HG02588 (cell line): ENCODE measurements around the gene BICDL1.
"Not testable (repeated sequence)": the region's sequence is repeated elsewhere in the genome, so short reads cannot be mapped to it uniquely, and the experiment has no call there.

Experiments used
- ATAC-seq: cut with Tn5 transposase; IDR thresholded peaks from one replicate; pipeline ENCODE4 v1.9.1; 2021; ENCODE audit warnings: mild to moderate bottlenecking, moderate library complexity; ENCODE audit not compliant: unreplicated experiment

BICDL1 gene

GRCh38 chr12:120000556-120000955 lies 11.5 kb downstream of the BICDL1 start:
- ATAC-seq, result no peak

- ATAC-seq, result no peak
These were observed 17.4 kb downstream of the BICDL1 start for GRCh38 chr12:120006258-120006975.

DNA sequence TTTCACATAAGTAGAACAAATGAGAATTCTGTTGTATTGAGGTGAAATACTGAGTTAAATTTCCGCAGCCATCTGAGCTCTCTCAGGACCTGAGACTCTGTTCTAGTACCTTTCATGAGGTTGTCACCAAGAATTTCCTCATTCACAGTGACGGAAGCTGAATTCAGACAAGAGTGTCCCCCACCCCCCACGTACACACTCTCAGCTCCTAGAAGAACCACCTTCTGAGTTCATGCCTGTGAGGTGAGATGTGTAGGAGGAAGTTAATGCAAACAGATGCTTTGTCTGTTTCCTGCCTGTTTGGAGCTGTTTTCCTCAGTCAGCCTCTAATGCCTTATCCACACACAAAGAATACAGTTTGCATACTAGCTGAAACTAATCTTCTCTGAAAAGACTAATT lies 18.2 kb downstream of the BICDL1 start:
- no peak for ATAC-seq

GRCh38 chr12:120010661-120011230 lies 21.7 kb downstream of the BICDL1 start:
- no peak for ATAC-seq

GRCh38 chr12:120012067-120012621 lies 23.1 kb downstream of the BICDL1 start:
- peak; percentile 81 for ATAC-seq

GRCh38 chr12:120013659-120014380 lies 24.8 kb downstream of the BICDL1 start:
- peak; percentile 60 for ATAC-seq

DNA sequence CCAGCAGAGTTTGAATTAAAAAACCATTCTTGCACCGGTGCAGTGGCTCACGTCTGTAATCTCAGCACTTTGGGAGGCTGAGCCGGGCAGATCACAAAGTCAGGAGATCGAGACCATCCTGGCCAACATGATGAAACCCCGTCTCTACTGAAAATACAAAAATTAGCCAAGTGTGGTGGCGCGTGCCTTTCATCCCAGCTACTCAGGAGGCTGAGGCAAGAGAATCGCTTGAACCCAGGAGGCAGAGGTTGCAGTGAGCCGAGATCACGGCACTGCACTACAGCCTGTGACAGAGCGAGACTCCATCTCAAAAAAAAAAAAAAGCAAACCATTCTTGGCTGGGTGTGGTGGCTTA lies 25.3 kb downstream of the BICDL1 start:
- not testable (repeated sequence) for ATAC-seq

- ATAC-seq, result no peak
These were observed 26.3 kb downstream of the BICDL1 start for GRCh38 chr12:120015313-120015712.

GRCh38 chr12:120016199-120016598 lies 27.2 kb downstream of the BICDL1 start:
- ATAC-seq, result not testable (repeated sequence)

DNA sequence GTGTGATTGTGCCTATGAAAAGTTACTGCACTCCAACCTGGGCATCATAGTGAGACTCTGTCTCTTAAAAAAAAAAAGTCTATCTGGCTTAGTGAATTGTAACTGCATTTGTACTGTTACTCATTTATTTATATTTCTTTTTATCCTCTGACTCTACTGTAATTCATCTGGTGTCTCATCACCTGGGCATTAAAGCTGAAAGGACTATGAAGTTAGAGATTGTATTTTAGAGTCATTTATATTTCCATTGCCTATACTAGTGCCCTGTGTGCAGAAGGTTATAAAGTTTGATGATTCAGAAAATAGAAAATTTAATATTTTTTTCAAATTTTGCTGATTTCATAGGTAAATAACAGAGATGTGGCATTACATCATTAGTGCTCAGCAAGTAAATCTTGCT lies 30.2 kb downstream of the BICDL1 start:
- ATAC-seq, result no peak

GRCh38 chr12:120019938-120020337 lies 30.9 kb downstream of the BICDL1 start:
- ATAC-seq, result no peak

- ATAC-seq, result no peak
These were observed 35.2 kb downstream of the BICDL1 start for GRCh38 chr12:120024193-120024592.

DNA sequence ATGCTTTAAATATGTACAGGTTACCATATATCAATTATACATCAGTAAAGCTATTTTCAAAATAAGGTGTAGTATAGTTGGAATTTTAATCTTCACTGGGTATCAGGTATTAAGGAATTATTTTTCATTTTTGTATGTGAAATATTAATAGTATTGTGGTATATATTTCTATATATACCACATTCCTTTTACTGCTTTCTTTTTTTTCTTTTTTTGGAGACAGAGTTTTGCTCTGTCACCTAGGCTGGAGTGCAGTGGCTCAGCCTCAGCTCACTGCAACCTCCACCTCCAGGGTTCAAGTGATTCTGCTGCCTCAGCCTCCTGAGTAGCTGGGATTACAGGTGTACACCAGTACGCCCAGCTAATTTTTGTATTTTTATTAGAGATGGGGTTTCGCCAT lies 36.6 kb downstream of the BICDL1 start:
- no peak for ATAC-seq

DNA sequence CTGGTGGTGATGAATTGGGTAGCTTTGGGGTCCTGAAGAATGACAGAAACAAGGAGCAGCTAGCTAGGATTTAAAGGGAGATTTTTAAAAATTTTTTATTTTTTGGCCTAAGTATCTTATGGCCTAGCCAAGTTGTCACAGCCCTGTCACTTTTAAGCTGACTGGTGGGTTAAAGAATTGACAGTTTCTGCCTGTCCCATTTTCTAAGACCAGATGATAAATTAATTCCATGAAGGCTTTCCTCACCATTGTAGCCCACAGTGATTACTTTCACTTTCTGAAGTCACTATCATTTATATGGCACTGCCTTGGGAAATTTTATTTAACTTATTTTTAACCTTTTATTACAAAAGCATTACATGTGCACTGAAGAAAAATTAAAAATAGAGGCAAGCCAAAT lies 43.2 kb downstream of the BICDL1 start:
- ATAC-seq, result no peak

DNA sequence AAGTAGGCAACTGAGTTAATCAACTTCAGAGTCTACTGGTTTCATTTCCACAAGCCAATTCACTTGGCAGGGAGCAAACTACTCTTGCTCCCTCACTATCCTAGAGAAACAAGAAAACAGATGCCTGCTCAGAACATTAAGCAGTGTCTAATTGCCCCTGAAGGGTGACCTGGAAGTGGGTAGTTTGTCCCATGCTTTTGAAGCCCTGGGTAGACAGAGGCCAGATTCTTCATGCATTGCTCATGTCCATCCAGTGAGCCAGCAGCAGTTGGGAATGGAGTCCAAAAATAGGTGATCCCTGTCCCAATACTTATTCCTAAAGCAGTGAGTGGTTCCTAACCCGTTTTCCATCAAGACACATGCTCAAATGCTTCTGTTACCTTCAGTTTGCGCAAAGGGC lies 48.8 kb downstream of the BICDL1 start:
- ATAC-seq, result no peak

DNA sequence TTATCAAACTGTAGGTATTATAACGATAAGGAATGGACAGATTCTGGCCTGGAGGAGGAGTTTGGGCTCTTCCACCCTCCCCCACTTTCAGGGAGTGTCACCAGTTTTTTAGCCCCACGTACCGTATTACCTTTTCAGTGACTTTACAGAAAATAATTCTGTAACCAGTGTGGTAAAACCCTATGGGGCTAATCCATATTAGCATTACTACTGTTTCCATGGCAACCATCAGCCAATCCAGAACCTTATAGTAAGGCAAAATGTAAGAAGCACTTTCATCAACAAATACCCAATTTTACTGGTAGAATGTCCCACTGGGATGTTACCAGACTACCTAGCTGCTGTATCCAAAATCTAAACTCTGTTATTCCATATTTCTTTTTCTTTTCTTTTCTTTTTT lies 50.7 kb downstream of the BICDL1 start:
- no peak for ATAC-seq

- no peak for ATAC-seq
These were observed 52.6 kb downstream of the BICDL1 start for GRCh38 chr12:120041386-120042231.

GRCh38 chr12:120045367-120045766 lies 56.3 kb downstream of the BICDL1 start:
- ATAC-seq, result not testable (repeated sequence)

GRCh38 chr12:120047072-120047471 lies 58.0 kb downstream of the BICDL1 start:
- ATAC-seq, result no peak

DNA sequence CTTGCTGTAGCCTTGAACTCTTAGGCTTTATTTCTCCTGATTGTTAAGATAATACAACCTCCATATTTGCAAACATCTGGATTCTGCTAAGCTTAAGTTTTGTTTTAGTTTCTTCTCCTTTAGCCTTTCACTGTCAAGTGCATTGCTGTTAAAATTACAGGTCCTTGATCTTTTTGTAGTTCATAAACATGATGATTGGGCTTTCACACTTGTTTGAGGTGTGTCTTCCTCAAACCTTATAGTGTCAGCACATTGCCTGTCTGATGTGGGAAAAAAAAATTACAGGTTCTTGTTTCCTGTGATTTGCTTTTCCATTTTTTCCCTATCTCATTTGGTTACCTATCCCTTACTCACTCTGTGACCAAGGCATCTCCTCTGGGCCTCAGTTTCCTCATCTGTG lies 59.2 kb downstream of the BICDL1 start:
- no peak for ATAC-seq

GRCh38 chr12:120049426-120049825 lies 60.4 kb downstream of the BICDL1 start:
- no peak for ATAC-seq
